AG09319 (cell line): ENCODE results near the gene KNL1.

ENCODE experiments used
- DNase-seq: peaks from one replicate; pipeline ENCODE4 v3.0.0-alpha.2; 2010; ENCODE audit warnings: low read depth; ENCODE audit errors: extremely low read depth
- CTCF ChIP-seq: IDR thresholded peaks from 2 replicates; pipeline ENCODE4 v1.5.1; 2011; ENCODE audit warnings: low read depth, mild to moderate bottlenecking, inconsistent platforms, low read length, moderate library complexity

KNL1 gene

DNA sequence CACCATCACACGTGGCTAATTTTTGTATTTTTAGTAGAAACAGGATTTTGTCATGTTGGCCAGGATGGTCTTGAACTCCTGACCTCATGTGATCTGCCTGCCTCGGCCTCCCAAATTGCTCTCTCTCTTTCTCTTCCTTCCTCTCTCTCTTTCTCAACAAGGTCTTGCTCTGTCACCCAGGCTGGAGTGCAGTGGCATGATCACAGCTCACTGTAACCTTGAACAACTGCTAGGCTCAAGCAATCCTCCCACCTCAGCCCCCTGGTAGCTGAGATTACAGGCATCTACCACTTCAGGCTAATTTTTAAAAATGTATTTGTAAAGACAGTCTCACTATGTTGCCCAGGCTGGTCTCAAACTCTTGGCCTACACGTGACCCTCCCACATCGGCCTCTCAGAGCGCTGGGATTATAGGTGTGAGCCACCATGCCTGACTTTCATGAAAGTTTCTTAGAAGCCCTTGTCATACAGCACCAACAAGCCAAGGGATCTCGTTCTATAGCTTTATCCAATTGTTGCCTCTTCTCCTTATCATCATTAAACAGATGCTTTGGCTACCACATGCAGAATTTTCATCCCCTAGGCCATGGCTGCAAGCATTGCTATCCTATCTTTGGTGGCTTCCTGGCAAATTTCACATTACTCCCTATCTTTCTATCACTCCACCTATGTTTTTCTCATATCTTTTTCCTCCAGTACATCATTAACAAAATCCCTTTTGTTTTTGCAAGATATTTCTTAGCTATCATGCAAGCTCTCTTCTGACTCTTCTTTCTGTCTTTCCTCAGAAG is 34.9 kb upstream of the KNL1 start:
- DNase-seq = no peak
- TF ChIP-seq CTCF = no peak

GRCh38 chr15:40562691-40563090 is 31.4 kb upstream of the KNL1 start:
- DNase-seq = no peak
- TF ChIP-seq CTCF = no peak

DNA sequence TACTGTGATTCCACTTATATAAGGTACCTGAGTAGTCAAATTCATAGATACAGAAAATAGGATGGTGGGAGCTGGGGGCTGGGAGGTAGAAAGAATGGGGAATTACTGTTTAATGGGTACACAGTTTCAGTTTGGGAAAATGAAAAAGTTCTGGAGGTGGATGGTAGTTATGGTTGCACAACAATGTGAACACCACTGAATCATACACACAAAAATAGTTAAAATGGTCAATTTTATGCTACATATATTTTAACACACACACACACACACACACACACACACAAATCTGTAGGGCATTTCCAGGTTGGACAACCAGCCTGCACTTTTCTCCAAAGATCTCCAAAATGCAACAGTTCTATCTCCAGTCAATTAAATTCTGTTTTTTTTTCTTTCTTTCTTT is 30.6 kb upstream of the KNL1 start:
- DNase-seq = no peak
- TF ChIP-seq CTCF = no peak

DNA sequence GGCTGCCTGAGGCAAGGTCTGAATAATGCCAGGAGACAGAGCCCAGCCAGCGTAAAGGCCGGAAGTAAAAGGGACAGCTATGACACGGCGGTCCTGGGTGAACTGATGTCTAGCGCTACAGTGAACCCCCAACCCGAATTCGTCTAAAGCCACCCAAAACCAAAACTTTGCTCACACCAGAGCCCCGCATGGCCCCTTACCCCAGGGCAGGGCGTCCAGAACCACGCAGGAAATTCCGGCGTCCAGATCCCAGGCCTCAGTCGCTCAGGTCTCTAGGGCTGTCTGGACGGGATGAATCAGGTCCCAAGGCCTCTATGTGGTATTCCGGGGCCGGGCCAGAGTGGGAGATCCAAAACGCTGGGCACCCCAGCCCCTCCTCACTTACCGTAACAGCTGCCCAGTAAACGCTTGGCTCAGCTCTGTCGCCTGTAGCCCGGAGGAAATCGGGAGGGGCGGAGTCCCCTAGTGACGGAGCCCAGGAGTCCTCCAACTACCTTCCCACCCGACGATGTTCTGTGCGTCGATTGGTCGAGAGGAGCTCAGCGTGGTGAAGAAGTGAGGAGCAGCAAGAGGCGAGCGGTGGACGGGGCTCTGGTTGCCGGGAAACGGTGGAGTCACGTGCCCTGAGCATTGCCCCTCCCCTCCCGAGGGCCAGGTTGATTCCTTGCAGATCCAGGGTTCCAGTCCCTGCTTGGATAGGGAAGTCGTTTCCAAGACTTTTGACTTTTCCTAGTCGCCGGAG is 29.3 kb upstream of the KNL1 start, which contains the start of gene CCDC32:
Gene CCDC32 (minus strand): TSS at position 452 of the 742 bp plus-strand sequence. CDS start 2,027 bp downstream, outside the sequence.
- DNase-seq = peak; percentile 93
- no peak for TF ChIP-seq CTCF

GRCh38 chr15:40565333-40566238 is 28.5 kb upstream of the KNL1 start:
- TF ChIP-seq CTCF = no peak
- no peak for DNase-seq

GRCh38 chr15:40567111-40567510 is 26.9 kb upstream of the KNL1 start:
- DNase-seq = no peak

More at GRCh38 chr15:40567111-40567510, 26.9 kb upstream of the KNL1 start:
- no peak for TF ChIP-seq CTCF
